Activated gamma-delta T cell treated with Interleukin-2 at 50 U/mL for 16 hours (primary cell): ENCODE results near the gene TRPM8.

ENCODE experiments used
- DNase-seq: peaks from one replicate; pipeline ENCODE4 v3.0.0-alpha.2; 2020

The TRPM8 gene

GRCh38 chr2:234050455-234051135, 133.4 kb downstream of the TRPM8 start, which contains the start of gene SPP2:
SPP2 (plus strand) TSS chr2:234050702; CDS start chr2:234050787, 85 bp downstream.
- DNase-seq: no peak

GRCh38 chr2:234051374-234052070, 134.3 kb downstream of the TRPM8 start:
- DNase-seq: no peak

GRCh38 chr2:234058881-234059280, 141.7 kb downstream of the TRPM8 start:
- DNase-seq: no peak

- no peak for DNase-seq
These were observed 143.1 kb downstream of the TRPM8 start for GRCh38 chr2:234060236-234060635.

GRCh38 chr2:234061624-234062257, 144.6 kb downstream of the TRPM8 start:
- no peak for DNase-seq

GRCh38 chr2:234066587-234066986, 149.4 kb downstream of the TRPM8 start:
- DNase-seq: no peak
